Gastrocnemius medialis (tissue), 4 donors: ENCODE results near the gene TMEM60.

Source experiments
- POLR2A ChIP-seq, 2 donors: fragments of 450-650 bp; IDR thresholded peaks; one replicate each; pipeline ENCODE4 v1.6.1; 2017; ENCODE audit warnings: antibody characterized with exemption in 2 of 2, mild to moderate bottlenecking in 2 of 2, moderate library complexity in 2 of 2
- TF ChIP-seq, protein P1 (sequence below), 5 experiments: fragments of 450-650 bp in 3 of 5; fragments of 200-600 bp in 2 of 5; sonication (generic) in 2 of 5; IDR thresholded peaks in 4 of 5; conservative IDR thresholded peaks in 1 of 5; 1 replicate in 4 of 5; 2 replicates in 1 of 5; pipeline ENCODE4 v1.5.1; 2016 to 2019; ENCODE audit warnings: antibody characterized with exemption in 5 of 5, mild to moderate bottlenecking in 3 of 5, moderate library complexity in 3 of 5

DNA sequence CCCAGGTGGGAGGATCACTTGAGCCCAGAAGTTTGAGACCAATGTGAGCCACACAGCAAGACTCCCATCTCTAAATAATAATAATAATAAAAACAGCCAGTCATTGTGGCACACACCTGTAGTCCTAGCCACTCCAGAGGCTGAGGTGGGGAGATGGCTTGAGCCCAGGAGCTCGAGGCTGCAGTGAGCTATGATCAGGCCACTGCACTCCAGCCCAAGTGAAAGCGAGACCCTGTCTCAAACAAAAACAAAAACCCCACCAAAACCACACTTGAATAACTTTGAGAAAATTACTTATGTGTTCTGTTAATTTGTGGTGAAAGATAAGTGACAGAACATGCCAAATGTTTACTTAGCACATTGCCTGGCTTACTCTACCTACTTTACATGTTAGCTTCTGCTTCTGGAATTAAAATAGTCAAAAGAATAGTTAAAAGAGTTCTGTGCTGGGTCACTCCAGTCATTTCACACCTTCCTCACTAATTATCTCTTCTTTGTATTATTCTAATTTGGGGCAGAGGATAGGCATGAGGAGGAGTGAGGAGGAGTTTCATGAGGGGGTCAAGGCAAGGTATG, 9.8 kb downstream of the TMEM60 start:
- TF ChIP-seq, protein P1, sequence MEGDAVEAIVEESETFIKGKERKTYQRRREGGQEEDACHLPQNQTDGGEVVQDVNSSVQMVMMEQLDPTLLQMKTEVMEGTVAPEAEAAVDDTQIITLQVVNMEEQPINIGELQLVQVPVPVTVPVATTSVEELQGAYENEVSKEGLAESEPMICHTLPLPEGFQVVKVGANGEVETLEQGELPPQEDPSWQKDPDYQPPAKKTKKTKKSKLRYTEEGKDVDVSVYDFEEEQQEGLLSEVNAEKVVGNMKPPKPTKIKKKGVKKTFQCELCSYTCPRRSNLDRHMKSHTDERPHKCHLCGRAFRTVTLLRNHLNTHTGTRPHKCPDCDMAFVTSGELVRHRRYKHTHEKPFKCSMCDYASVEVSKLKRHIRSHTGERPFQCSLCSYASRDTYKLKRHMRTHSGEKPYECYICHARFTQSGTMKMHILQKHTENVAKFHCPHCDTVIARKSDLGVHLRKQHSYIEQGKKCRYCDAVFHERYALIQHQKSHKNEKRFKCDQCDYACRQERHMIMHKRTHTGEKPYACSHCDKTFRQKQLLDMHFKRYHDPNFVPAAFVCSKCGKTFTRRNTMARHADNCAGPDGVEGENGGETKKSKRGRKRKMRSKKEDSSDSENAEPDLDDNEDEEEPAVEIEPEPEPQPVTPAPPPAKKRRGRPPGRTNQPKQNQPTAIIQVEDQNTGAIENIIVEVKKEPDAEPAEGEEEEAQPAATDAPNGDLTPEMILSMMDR (IDR thresholded peaks at IDR 0.05 in 4 of 5, conservative IDR thresholded peaks at IDR 0.05 in 1 of 5), result no peak
- TF ChIP-seq POLR2A (IDR thresholded peaks at IDR 0.05), result no peak
